ENCODE measurements around the gene TGM1. TPM values are rescaled to one million over a fixed set of nuclear protein-coding genes. Genes with fewer than 3 reads are reported as not detected.

Gene TGM1
- total RNA-seq, 1 donor from 2014 or later = 7.7 TPM

DNA sequence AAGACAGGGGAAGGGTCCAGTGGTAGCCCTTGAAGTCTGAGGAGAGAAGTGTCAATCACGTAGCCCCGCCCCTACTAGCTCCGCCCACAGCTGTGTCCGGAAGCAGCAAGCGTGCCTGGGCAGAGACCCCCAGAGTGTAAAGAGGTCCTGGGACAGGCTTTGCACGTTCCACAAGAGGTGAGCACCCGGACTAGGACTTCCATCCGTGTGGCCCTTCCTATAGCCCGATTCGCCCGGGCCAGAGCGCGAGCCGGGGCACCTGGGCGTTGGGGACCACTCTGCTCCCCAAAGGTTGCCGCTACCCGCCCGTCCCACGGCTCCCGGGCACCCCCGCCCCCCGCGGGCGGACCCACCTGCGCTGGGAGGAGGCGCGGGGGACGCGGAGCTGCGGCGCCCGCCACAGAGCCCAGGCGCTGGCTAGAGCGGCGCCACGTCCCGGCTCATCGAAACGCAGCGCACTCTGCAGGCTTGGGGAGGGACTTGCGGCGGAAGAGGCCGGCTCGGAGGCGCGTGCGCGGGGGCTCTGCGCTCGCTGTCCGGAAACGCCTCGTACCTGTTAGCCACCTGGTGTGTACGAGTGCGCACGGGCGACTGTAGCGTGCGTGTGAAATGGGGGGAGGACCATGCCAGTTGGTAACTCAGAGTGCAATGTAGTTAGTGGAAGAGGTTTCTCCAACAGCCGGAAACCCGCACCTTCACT, 8.3 kb upstream of the TGM1 start, which contains the start of gene RABGGTA:
Gene RABGGTA (minus strand): TSS at position 464 of the 700 bp plus-strand sequence. CDS start 482 bp downstream, outside the sequence.
- peak; percentile 89 for DNase-seq (ENCODE audit: low spot score)

DNA sequence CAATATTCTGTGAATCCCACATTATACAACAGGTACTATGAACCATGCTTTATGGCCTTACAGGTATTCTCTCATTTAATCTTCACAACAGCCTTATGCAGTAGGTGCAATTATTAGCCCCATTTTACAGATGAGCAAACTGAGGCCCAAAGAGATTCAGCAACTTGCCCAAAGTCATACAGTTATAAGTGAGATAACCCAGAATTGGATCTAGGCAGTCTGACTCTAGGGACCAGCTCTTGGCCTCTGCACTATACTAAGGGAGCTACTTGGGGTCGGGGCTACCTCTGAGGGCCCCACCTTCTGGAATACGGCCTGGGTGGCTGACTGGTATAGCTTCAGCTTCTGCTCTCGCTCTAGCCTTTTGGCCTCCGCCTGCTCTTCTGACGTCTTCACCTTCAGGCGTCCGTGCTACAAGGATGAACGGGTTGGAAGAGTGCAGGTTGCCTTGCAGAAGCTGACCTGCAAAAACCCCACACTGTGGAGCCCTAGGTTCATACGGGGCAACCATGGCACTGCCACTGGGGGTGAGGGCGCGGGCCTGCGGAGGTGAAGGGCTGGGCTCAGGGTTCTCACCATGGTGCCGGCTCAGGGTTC, 7.7 kb upstream of the TGM1 start:
- DNase-seq (ENCODE audit: low spot score) = no peak

DNA sequence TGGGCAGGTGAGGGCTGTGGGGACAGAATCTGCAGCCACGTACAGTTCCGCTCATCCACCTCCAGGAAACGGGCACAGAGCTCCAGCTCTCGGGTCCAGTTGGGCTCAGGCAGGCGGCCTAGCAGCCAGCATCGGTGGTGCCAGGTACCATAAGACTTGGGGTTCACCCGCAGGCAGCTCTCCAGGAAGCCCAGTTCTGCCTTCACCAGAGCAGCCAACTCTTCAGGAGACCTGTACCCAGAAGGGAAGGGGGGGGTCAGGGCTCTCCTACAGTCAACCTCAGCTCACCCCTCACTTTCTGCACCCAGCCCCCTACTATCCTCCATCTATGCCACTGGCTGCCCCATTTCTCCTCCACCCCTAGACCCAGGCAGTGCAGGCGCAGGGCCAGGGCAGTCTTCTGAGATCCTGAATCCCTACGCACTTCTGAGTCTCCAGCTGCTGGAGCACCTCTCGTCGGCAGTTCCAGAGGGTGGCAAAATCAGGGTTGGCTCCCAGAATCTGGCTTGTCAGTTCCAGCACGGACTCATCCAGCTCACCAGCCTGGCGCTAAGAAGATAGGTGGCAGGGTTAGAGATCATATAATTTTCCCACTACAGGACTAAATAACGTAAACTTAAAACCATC, 7.0 kb upstream of the TGM1 start:
- no peak for DNase-seq (ENCODE audit: low spot score)

DNA sequence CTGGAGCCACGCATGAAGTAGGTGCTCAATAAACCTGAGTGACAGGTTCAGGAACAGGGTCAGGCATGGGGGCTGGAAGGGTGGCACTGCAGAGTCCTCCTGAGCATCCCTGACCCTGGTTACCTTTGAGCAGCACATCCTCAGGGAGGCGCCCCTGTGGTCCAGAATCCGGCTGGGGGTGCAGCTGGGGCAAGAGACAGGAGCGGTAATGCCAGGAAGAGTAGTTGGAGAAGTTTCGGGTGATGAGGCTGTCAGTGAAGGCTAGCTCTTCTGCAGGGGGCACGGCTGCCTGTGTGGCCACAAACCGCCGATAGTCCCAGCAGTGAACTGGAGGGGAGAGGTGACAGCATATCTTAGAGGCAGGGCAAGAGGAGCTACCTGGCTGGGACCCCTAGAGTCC, 6.4 kb upstream of the TGM1 start:
- DNase-seq (ENCODE audit: low spot score) = no peak

DNA sequence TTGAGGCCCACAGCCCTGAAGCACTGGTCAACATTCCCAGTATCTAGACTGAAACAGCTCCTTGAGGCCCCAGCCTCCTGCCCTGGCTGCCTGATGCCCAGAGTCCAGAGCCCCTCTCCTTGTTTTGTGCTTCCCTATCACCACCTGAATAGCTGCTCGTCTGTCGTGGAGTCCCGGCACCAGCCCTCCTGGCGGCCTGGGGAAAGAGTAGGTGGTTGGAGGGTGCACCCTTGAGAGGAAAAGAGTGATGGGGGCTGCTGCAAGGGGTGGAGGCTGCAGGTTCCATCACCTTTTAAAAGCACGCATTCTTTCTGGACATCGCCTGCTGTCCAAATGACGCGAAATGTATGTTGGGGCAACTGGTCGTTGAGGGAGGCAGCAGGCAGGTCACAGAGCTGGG, 5.2 kb upstream of the TGM1 start:
- no peak for DNase-seq (ENCODE audit: low spot score)

DNA sequence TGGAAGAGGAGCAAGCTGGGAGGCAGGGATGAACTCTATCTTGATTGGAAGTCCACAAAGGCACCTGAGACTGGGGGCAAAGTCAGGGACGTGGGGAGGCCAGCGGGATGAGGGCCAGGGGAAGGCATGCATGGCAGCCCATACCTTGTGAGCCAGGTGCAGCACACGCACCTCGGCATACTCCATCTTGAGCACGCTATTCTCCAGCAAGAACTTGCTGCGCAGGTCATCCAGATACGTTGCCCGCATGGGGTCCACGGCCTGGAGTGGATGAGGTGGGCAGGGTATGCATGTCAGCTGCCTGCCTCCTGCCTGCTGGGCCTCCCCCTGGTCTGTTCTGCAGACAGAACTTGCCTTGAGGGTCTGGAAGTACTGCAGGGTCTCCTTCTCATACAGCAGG, 4.5 kb upstream of the TGM1 start:
- no peak for DNase-seq (ENCODE audit: low spot score)

DNA sequence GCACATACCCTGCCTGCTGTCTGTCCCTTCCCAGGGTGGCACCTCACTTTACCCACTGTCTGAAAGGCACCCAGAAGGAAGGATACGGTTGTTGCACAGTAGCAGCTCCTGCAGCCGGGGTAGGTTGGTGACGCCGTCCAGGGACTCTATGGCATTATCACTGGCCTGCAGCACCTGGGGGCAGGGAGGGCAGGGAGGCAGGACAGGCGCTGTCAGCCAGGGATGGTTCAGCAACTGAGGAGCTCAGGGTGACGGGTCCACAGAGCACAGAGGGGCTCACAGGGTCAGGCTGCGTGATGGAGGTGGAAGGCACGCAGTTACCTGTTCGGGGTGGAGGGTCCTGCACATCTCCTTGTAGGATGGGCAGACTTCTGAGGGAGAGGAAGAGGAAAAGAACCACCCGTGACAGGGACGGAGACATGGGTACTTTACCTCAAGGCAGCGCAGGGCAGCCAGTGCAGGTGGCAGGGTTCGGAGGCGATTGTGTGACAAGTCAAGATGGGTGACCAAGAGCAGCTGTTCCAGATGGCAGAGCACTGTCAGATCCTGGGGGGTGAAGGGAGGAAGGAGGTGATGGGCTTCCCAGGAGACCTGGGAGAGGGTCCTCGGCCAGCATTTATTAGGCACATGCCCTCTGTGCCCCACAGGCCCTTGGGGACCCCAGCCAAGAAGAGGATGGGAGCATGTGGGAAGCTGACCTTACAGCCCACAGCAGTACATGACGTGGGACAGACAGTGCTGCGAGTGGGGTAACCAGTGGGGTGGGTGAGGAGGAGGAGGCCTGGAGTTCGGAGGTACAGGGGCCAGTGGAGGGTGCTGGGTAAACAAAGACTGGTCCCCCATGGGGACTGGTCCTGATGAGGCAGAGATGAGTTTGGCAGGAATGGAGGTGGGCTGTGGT, 3.6 kb upstream of the TGM1 start:
- no peak for DNase-seq (ENCODE audit: low spot score)

DNA sequence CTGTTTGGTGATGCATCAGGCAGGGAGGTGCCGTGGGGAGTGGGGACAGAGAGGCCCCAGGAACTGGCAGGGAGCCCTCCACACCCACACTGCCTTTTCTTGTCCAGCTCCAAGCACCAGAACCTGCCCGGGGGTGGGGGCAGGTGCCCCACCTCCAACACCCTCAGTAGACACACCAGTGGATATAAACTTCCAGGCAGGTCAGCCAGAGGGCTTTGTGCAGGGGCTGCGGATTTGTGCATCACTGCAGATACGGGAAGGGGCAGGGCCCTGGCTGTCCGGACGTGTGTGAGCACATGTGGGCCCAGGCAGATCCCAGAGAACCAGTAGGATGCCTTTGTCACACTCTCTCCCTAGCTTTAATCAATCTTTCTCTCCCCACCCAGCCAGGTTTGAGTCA, 1.3 kb upstream of the TGM1 start:
- no peak for DNase-seq (ENCODE audit: low spot score)

DNA sequence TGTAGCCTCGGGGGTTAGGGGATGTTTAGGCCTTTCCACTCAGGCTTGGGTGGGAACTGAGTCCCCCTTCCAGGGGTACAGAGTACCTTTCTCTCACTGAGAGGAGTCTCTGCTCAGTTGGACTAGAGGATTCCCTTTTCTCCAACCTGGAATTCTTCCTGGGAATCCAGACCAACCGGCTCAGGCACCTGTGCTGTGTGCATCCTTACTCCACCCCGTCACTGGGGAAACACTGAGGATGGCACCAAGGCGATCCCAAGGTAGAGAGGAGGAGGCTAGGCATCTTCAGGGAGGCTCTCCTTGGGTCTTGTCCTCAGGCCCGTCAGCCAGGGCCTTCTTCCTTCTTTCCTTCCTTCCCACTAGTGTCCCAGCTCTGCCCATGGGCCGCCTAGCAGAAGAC, 871 bp upstream of the TGM1 start:
- no peak for DNase-seq (ENCODE audit: low spot score)

DNA sequence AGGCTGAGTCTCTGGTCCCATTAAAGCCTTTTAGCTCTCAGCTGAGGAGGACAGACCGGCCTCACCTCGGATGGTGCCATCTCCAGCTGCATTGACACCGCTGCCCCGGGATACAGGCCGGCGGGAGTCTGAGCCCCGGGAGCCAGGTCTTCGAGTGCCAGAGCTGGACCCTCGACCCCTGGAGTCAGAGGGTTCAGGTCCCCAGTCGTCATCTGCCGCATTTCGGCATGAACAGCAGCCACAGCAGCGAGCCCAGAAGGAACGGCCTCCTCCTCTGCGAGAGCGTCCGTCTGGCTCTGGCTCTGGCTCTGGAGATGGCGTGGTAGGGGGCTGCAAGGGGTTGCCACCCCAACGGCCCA, 1.0 kb downstream of the TGM1 start:
- no peak for DNase-seq (ENCODE audit: low spot score)

DNA sequence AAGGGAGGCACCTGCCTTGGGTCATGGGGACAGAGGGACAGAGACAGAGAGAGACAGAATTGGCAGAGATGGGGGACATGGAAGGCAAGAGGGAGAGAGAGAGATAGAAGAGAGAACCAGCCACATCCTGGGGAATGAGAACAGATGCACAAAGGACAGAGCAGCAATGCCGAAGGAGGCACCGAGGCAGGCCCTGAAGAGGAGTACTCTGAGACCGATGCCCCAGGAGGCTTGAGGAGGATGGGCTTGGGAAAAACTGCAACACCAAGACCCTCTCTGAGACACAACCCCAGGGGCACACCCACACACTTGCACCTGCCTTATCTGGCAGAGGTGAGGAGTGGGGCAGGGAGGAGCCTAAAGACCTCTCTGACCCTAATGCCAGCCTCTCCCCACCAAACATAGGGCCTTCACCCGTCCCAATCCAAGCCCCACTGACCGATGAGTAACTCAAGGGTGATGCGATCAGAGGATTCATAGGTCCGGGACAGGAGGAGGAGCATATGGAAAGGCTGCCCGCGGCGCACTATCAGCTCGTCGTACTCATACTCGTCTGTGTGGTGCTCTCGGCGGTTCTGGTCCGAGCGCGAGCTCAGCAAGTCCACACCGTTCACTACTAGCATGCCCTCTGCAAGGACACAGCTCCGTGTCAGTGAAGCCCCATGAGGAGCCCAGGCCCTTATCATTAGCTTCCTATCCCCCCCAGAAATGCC, 1.6 kb downstream of the TGM1 start:
- DNase-seq (ENCODE audit: low spot score) = no peak

DNA sequence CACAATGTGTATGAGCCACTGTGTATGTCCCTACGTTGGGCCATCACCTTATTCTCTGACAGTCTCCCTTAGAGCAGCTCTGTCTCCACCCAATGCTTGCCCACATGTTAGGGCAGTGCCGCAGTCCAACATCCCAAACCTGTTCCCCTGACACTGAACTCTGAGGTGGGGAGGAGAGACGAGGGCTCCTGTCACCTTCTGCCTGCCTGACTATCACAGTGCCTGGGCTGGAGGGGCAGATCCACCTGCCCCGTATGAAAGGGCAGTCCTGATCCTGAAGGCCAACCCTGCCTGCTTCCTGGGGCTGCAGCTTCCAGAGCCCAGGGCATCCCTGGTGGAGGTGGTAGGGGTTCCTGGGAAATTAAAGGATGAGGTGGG, 2.2 kb downstream of the TGM1 start:
- DNase-seq (ENCODE audit: low spot score) = no peak

DNA sequence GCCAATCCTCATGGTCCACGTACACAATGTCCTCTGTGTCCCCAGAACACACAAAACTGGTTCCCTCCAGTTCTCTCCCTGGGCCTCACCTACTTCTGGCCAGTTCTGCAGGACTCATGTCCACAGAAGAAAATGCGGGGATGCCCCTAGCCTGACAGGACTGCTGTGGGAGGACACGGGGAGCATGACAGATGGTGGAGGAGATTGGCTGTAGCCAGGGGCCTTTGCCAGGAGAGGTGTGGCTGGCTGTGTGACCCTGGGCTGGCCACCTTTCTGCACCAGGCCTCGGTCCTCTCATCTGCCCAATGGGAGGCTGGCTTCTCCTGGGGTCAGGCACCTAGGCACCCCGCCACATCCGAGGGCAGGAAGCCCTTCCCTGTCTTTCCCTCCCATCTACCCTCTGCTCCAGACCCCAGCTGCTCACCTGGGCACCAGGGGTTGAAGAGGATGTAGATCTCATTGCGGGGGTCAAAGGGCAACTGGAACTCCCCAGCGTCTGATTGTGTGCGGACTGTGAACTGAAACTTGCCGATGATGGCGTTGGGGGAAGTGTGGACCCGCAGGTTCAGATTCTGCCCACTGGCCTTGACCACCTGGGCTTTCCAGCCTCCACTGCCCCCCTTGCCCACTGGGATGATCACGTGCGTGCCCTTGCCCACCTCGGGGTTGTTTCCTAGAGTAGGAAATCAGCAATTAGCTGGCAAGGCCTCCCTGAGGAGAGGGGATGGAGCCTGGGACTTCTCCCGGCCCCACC, 2.8 kb downstream of the TGM1 start:
- no peak for DNase-seq (ENCODE audit: low spot score)

DNA sequence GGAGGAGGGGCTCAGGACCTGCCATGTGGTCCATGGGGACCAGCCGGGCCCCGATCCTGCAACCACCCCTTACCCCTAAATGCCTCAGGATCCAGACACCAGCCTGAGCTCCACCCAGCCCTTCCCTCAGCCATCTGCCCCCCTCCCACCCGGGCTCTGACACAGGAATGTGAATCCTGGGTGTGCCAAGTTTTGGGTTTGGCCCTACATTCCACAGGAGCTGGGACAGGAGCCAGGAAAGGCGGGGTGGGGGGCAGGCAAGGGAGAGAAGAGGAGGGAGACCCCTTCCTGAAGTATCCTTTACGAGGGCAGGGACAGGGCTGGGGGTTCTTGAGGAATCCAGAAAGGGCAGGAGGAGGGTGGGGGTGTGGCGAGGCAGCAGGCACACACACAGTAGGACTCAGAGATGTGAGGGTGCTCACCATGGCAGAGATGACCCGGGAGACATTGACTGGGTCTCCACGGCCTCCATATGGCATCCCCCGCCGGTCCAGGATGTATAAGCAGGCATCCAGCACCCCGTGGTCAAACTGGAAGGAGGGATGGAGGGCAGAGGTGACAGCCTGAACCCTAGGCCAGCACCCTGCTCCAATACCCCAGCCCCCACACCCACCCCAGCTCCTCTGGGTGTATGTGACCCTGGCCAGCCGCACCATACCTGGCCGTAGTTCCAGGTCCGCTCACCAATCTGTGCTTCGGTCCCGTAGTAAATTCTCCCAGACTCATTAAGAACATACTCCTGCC, 3.5 kb downstream of the TGM1 start:
- DNase-seq (ENCODE audit: low spot score) = peak; percentile 66

DNA sequence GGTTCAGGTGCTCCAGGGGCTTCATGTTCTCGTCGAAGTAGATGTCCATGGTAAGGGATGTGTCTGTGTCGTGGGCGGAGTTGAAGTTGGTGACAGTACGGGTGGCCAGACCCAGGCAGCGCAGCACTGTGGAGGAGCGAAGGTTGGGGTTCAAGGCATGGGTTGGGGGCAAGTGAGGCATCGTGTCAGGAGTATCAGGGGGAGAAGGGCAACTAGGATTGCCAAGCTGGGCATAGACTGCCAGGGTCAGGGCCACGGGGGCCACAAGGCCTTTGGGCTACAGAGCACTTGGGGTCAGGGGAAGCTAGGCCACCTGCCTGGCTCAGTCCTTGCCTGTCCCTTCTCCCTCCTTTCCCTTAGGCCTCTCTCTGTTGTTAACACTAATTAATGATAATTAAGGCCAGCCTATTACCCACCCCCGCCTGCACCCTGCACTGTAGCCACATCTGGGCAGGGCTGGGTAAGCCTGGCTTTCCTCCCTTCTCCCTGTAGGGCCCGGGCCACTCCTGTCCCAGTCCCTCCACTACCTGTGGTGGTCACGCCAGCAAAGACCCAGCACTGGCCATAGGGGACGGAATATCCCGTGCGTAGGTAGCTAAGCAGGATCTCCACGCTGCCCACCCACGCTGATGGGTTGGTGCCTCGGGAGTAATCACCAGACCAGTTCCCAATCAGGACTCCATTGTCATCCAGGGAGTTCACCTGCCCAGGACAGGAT, 4.3 kb downstream of the TGM1 start:
- no peak for DNase-seq (ENCODE audit: low spot score)

DNA sequence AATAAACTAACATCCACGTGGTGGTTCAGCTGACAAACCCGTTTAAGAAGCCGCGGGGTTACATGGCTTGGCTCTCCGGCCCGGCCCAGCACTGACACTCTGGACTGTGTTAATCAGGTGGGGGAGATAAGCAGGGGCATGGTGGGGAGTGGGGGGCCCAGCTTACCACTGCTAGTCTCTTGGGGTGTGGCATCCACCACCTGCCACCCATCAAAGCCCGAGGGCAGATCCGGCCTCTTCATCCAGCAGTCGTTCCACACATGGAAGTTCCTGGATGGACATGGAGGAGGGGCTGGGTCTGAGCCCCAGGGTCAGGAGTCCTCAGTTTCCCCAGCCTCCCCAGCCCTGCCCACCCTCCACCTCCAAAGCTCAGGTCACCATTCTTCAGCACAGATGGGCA, 4.9 kb downstream of the TGM1 start:
- no peak for DNase-seq (ENCODE audit: low spot score)

DNA sequence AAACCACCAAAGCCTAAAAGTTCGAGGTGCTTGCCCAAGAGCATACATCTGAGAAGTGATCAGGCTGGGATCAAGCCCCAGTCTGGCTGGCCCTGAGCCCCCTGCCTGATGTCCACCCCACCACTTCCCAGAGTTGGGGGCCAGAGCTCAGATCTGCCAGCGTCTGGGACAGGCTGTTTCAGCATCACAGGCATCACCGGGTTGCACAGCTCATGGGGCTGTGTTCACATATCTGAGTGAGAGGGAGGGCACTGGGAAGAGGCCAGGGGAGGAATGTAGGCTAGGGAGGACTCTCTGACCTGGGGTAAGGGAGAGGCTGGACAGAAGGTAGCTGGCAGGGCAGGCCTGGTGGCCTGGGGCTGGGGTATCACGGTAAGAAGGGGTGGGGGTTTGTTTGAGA, 6.0 kb downstream of the TGM1 start:
- no peak for DNase-seq (ENCODE audit: low spot score)

DNA sequence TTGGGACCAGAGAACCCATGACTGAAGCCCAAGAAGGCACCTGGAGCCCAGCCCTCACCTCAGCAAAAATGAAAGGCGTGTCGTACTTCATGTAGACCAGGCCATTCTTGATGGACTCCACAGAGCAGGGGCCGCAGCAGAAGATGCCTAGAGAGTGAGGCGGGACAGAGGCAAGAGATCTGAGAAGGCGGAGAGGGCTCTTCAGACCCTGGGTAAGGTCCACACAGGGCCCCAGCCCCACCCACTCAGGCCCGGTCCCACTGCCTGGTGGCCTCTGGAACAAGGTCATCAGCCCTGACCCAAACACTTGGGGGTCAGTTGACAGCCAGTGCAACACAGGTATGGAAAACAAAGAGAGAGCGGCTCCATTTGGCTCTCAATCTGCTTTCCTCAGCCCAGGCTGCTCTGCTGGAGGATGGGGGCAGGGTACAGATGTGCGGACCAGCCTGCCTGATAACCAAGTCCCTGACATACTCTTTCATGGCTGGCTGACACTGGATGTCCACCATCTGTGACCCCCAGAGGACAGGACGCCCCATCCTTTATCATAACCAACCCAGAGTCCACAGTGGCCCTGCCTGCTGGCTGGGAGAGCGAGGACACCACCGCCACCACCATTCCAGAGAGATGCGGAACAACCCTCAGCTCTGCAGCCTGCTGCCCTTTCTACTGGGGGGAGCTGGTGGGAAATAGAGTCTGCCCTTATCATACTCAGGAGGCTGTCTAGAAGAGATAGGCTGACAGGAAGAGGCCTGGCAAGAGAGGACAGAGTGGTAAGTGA, 6.9 kb downstream of the TGM1 start:
- DNase-seq (ENCODE audit: low spot score) = no peak

DNA sequence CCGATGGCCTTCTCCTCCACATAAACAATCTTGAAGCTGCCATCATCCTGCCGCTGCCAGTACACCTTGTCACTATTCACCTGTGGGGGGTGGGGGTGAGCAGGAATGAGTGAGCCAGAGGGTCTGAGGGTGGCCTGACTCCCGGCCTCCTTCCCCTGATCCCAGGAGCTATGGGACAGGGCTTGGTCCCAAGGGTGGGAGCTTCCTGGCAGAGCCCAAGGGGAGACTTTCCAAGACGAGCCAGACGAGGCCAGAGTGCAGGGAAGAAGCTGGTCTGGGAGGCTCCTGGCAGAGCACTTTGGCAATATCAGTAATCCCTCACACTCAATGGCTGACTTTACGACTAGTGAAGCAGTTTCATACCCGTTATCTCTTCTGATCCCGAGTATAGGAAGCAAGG, 7.5 kb downstream of the TGM1 start:
- no peak for DNase-seq (ENCODE audit: low spot score)
